Left ventricle myocardium inferior (tissue), 1 donor: ENCODE measurements around the gene GID8. TPM values are rescaled to one million over a fixed set of nuclear protein-coding genes. Genes with fewer than 3 reads are reported as not detected.

Source experiments
- DNase-seq: peaks from one replicate; pipeline ENCODE4 v3.0.0-alpha.2; 2020
- H3K27ac ChIP-seq: fragments of 200-600 bp; replicated peaks from 2 replicates; pipeline ENCODE4 v1.8.0; 2021
- H3K27me3 ChIP-seq: fragments of 200-600 bp; 2 replicates; pipeline ENCODE4 v1.8.0; 2021; ENCODE audit warnings: low read depth
- H3K36me3 ChIP-seq: fragments of 200-600 bp; 2 replicates; pipeline ENCODE4 v1.8.0; 2021
- H3K4me1 ChIP-seq: fragments of 200-600 bp; 2 replicates; pipeline ENCODE4 v1.8.0; 2021
- H3K4me3 ChIP-seq: fragments of 200-600 bp; 2 replicates; pipeline ENCODE4 v1.8.0; 2021; ENCODE audit warnings: mild to moderate bottlenecking, moderate library complexity
- H3K9me3 ChIP-seq: fragments of 200-600 bp; replicated peaks from 2 replicates; pipeline ENCODE4 v1.8.0; 2021
- CTCF ChIP-seq: fragments of 200-600 bp; IDR thresholded peaks from 2 replicates; pipeline ENCODE4 v1.8.0; 2021; ENCODE audit warnings: antibody characterized with exemption, mild to moderate bottlenecking, borderline replicate concordance
- intact Hi-C: fragments of 100-400 bp; cut with micrococcal nuclease; formaldehyde crosslinking; loops from one replicate; pipeline ENCODE4 v1.11.0; 2022
- total RNA-seq: library from RNA; stranded (reverse); fragmentation: NEBNext Ultra II Directional; extraction: Animal tissue kit (Norgen Biotek cat#: 25700); gene quantifications from one replicate; pipeline ENCODE4 v1.2.1, GENCODE V29; 2021
- donor health status: DM: no; HTN: yes; CAD: no; lungs with severe emphysema.

Gene GID8
- total RNA-seq, 1 donor from 2014 or later: 16.2 TPM

GRCh38 chr20:62928246-62928939 is 9.6 kb upstream of the GID8 start:
- Histone ChIP-seq H3K4me1 (peaks cover 74% of the 10 kb centered on the region), H3K9me3 (no peaks in the 10 kb centered on the region), H3K27ac (peak overlapping the region; percentile 87), H3K27me3 (no peaks in the 10 kb centered on the region), H3K4me3 (peak overlapping the region; percentile 67), H3K36me3 (peaks cover 6% of the 10 kb centered on the region)
- TF ChIP-seq CTCF: no peak
- intact Hi-C loops: no loop called here
- no peak for DNase-seq

DNA sequence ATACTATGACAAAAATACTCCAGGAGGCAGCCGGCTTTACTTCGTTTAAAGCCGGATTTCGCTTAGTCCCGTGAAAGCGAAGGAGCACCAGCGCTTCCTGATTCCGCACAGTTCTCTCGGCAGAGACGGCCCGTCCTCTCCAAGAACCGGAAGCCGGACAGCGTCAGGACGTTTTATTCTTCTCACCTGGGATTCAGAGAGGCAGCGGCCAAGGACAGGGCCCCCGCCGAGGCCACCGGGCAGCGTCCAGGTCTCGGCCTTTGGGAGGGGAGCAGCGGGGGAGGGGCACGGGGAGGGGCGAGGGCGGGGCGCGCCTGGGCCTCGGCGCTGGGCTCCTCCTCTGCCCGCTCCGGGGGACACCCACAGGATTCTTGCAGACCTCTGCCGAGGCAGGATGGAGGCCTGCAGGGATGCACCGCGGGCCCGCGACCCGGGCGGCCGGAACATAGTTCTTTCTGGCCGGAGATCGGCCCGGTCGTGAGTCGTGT is 8.9 kb upstream of the GID8 start:
- H3K9me3 ChIP-seq: no peaks in the 10 kb centered on the region
- peak overlapping the region; percentile 87 for H3K27ac ChIP-seq
- intact Hi-C loops: no loop called here
- H3K27me3 ChIP-seq: no peaks in the 10 kb centered on the region
- H3K4me3 ChIP-seq: peak overlapping the region; percentile 67
- peaks cover 74% of the 10 kb centered on the region for H3K4me1 ChIP-seq
- peaks cover 6% of the 10 kb centered on the region for H3K36me3 ChIP-seq
- DNase-seq: peak; percentile 77
- TF ChIP-seq CTCF: no peak

GRCh38 chr20:62931464-62931863 is 6.5 kb upstream of the GID8 start:
- no peak overlapping the region for H3K27ac ChIP-seq
- H3K9me3 ChIP-seq: no peaks in the 10 kb centered on the region
- peaks cover 76% of the 10 kb centered on the region for H3K4me1 ChIP-seq
- no peak for DNase-seq
- peaks cover 21% of the 10 kb centered on the region for H3K36me3 ChIP-seq
- TF ChIP-seq CTCF: no peak
- intact Hi-C loops: no loop called here
- H3K4me3 ChIP-seq: no peak overlapping the region
- H3K27me3 ChIP-seq: no peaks in the 10 kb centered on the region

- H3K9me3 ChIP-seq: no peaks in the 10 kb centered on the region
- H3K36me3 ChIP-seq: peaks cover 21% of the 10 kb centered on the region
- H3K27ac ChIP-seq: no peak overlapping the region
- intact Hi-C loops: no loop called here
- H3K4me1 ChIP-seq: peaks cover 71% of the 10 kb centered on the region
- no peak for TF ChIP-seq CTCF
- DNase-seq: no peak
- no peaks in the 10 kb centered on the region for H3K27me3 ChIP-seq
- no peak overlapping the region for H3K4me3 ChIP-seq
Observed at GRCh38 chr20:62933966-62934365, 4.0 kb upstream of the GID8 start.

GRCh38 chr20:62935204-62935967 is 2.6 kb upstream of the GID8 start:
- Histone ChIP-seq H3K27ac (no peak overlapping the region), H3K27me3 (no peaks in the 10 kb centered on the region), H3K9me3 (no peaks in the 10 kb centered on the region), H3K36me3 (peaks cover 21% of the 10 kb centered on the region), H3K4me3 (peak overlapping the region; percentile 95), H3K4me1 (peaks cover 68% of the 10 kb centered on the region)
- intact Hi-C loops: no loop called here
- TF ChIP-seq CTCF: no peak
- no peak for DNase-seq
